ENCODE data around the gene AZIN2. TPM values are rescaled to one million over a fixed set of nuclear protein-coding genes. Genes with fewer than 3 reads are reported as not detected.

Gene AZIN2
- total and polyA plus RNA-seq, 2 of the 8 experiments (the other 6 are each of a cell fraction or from before 2014, with no cell fraction given) = 0.22 to 0.91 TPM

GRCh38 chr1:33086384-33086850, 5.5 kb downstream of the AZIN2 start (continued):
- peak; percentile 77; the same call in 1 of the 2 replicates for TF ChIP-seq YY1 (IDR thresholded peaks at IDR 0.05; ENCODE audit: low read depth, low read length)
- TF ChIP-seq KDM1A (IDR thresholded peaks at IDR 0.05; ENCODE audit: borderline replicate concordance, low read length) = no peak
- TF ChIP-seq TCF12 (IDR thresholded peaks at IDR 0.05; ENCODE audit: low read depth, low read length) = no peak

Measured in H1 (cell line).